Measurements from ENCODE around the gene SLF1. TPM values are rescaled to one million over a fixed set of nuclear protein-coding genes. Genes with fewer than 3 reads are reported as not detected.

The SLF1 gene
- polyA plus RNA-seq, 3 donors = 13.5 to 17.7 (median 16.0) TPM

- no peak for DNase-seq (ENCODE audit: extremely low read depth in 1 of 11, low read depth in 9 of 11, low spot score in 4 of 11)
Observed at GRCh38 chr5:94694671-94695070, 76.2 kb downstream of the SLF1 start.

GRCh38 chr5:94698197-94698596, 79.7 kb downstream of the SLF1 start:
- DNase-seq (ENCODE audit: extremely low read depth in 1 of 11, low read depth in 9 of 11, low spot score in 4 of 11) = no peak

GRCh38 chr5:94699562-94699961, 81.1 kb downstream of the SLF1 start:
- no peak for DNase-seq (ENCODE audit: extremely low read depth in 1 of 11, low read depth in 9 of 11, low spot score in 4 of 11)

GRCh38 chr5:94700592-94700991, 82.1 kb downstream of the SLF1 start:
- DNase-seq (ENCODE audit: extremely low read depth in 1 of 11, low read depth in 9 of 11, low spot score in 4 of 11) = no peak

- DNase-seq (ENCODE audit: extremely low read depth in 1 of 11, low read depth in 9 of 11, low spot score in 4 of 11) = no peak
Observed at GRCh38 chr5:94702729-94703128, 84.3 kb downstream of the SLF1 start.

GRCh38 chr5:94705427-94705826, 87.0 kb downstream of the SLF1 start:
- DNase-seq (ENCODE audit: extremely low read depth in 1 of 11, low read depth in 9 of 11, low spot score in 4 of 11) = no peak

GRCh38 chr5:94707359-94707758, 88.9 kb downstream of the SLF1 start:
- DNase-seq (ENCODE audit: extremely low read depth in 1 of 11, low read depth in 9 of 11, low spot score in 4 of 11) = peak in 2 of 11 donors; percentile 39 to 45

GRCh38 chr5:94709277-94709676, 90.8 kb downstream of the SLF1 start:
- DNase-seq (ENCODE audit: extremely low read depth in 1 of 11, low read depth in 9 of 11, low spot score in 4 of 11) = no peak

- DNase-seq (ENCODE audit: extremely low read depth in 1 of 11, low read depth in 9 of 11, low spot score in 4 of 11) = no peak
Observed at GRCh38 chr5:94711785-94712184, 93.3 kb downstream of the SLF1 start.

GRCh38 chr5:94715768-94716167, 97.3 kb downstream of the SLF1 start:
- no peak for DNase-seq (ENCODE audit: extremely low read depth in 1 of 11, low read depth in 9 of 11, low spot score in 4 of 11)

GRCh38 chr5:94725142-94725541, 106.7 kb downstream of the SLF1 start:
- DNase-seq (ENCODE audit: extremely low read depth in 1 of 11, low read depth in 9 of 11, low spot score in 4 of 11) = no peak

- DNase-seq (ENCODE audit: extremely low read depth in 1 of 11, low read depth in 9 of 11, low spot score in 4 of 11) = no peak
Observed at GRCh38 chr5:94731471-94731870, 113.0 kb downstream of the SLF1 start.

GRCh38 chr5:94736498-94736897, 118.0 kb downstream of the SLF1 start:
- no peak for DNase-seq (ENCODE audit: extremely low read depth in 1 of 11, low read depth in 9 of 11, low spot score in 4 of 11)

- DNase-seq (ENCODE audit: extremely low read depth in 1 of 11, low read depth in 9 of 11, low spot score in 4 of 11) = no peak
Observed at GRCh38 chr5:94740286-94740685, 121.8 kb downstream of the SLF1 start.

GRCh38 chr5:94742852-94743251, 124.4 kb downstream of the SLF1 start:
- DNase-seq (ENCODE audit: extremely low read depth in 1 of 11, low read depth in 9 of 11, low spot score in 4 of 11) = no peak

- no peak for DNase-seq (ENCODE audit: extremely low read depth in 1 of 11, low read depth in 9 of 11, low spot score in 4 of 11)
Observed at GRCh38 chr5:94744906-94745305, 126.4 kb downstream of the SLF1 start.

- DNase-seq (ENCODE audit: extremely low read depth in 1 of 11, low read depth in 9 of 11, low spot score in 4 of 11) = no peak
Observed at GRCh38 chr5:94745786-94746730, 127.6 kb downstream of the SLF1 start.

GRCh38 chr5:94746731-94747124, 128.3 kb downstream of the SLF1 start:
- DNase-seq (ENCODE audit: extremely low read depth in 1 of 11, low read depth in 9 of 11, low spot score in 4 of 11) = no peak
